Upper lobe of left lung (tissue), 4 donors: ENCODE measurements around the gene ZMYND12.

Source experiments
- POLR2A ChIP-seq, 4 donors: fragments of 450-650 bp; IDR thresholded peaks; one replicate each; pipeline ENCODE4 v1.5.1; 2016 to 2017; ENCODE audit warnings: antibody characterized with exemption in 4 of 4, mild to moderate bottlenecking in 2 of 4
- TF ChIP-seq, protein P1 (sequence below), 6 experiments: fragments of 450-650 bp in 4 of 6; fragments of 200-600 bp in 2 of 6; sonication (generic) in 2 of 6; IDR thresholded peaks; one replicate each; pipeline ENCODE4 v1.5.1; 2016 to 2019; ENCODE audit warnings: antibody characterized with exemption in 6 of 6

DNA sequence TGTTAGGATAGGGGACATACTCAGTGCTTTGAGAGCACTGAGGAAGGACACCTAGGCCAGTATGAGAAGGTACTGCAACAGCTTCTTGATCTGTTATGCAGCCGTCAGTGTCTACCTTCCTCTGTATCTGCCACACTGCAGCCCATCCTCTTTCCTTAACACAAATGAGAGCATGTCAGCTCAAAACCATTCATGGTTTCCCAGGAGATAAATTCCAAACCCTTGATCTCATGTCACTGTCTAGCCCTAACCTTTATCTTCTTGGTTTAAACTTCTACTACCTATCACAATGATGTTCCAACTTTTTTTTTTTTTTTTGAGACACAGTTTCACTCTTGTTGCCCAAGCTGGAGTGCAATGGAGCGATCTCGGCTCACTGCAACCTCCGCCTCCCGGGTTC is 1.4 kb downstream of the ZMYND12 start:
- TF ChIP-seq, protein P1, sequence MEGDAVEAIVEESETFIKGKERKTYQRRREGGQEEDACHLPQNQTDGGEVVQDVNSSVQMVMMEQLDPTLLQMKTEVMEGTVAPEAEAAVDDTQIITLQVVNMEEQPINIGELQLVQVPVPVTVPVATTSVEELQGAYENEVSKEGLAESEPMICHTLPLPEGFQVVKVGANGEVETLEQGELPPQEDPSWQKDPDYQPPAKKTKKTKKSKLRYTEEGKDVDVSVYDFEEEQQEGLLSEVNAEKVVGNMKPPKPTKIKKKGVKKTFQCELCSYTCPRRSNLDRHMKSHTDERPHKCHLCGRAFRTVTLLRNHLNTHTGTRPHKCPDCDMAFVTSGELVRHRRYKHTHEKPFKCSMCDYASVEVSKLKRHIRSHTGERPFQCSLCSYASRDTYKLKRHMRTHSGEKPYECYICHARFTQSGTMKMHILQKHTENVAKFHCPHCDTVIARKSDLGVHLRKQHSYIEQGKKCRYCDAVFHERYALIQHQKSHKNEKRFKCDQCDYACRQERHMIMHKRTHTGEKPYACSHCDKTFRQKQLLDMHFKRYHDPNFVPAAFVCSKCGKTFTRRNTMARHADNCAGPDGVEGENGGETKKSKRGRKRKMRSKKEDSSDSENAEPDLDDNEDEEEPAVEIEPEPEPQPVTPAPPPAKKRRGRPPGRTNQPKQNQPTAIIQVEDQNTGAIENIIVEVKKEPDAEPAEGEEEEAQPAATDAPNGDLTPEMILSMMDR (IDR thresholded peaks at IDR 0.05), result no peak
- no peak for TF ChIP-seq POLR2A (IDR thresholded peaks at IDR 0.05)
